ENCODE data around the gene TIMP2. TPM values are rescaled to one million over a fixed set of nuclear protein-coding genes. Genes with fewer than 3 reads are reported as not detected.
A peak's percentile ranks its signal among the peaks of the same experiment; 100 is the strongest.

The TIMP2 gene
- total RNA-seq, 1 experiment from 2014 or later = 60.5 TPM

- no peak overlapping the region for H3K4me3 ChIP-seq (ENCODE audit: low read depth, low read length, poor library complexity, severe bottlenecking)
- no peaks in the 10 kb centered on the region for H3K9me3 ChIP-seq (ENCODE audit: low read depth, low read length, poor library complexity, severe bottlenecking)
- TF ChIP-seq CTCF (conservative IDR thresholded peaks at IDR 0.05; ENCODE audit: low read depth, low read length) (no peak), EZH2 (IDR thresholded peaks at IDR 0.05; ENCODE audit: borderline replicate concordance, low read depth, low read length, poor library complexity, severe bottlenecking) (no peak)
- H3K36me3 ChIP-seq (ENCODE audit: insufficient read depth, low read length, poor library complexity, severe bottlenecking) = no peaks in the 10 kb centered on the region
- POLR2A ChIA-PET (ENCODE audit: low non-redundant PET) = no interaction called here
- DNase-seq (ENCODE audit: low spot score) = no peak
- BruUV-seq (replicated peaks) = no TSS peak
- H3K27ac ChIP-seq (ENCODE audit: low read depth, low read length, poor library complexity, severe bottlenecking) = no peak overlapping the region
- CTCF ChIA-PET = no interaction called here
- peaks cover 5% of the 10 kb centered on the region for H3K4me1 ChIP-seq (ENCODE audit: insufficient read depth, low read length, poor library complexity, severe bottlenecking)
- intact Hi-C loops (cut with micrococcal nuclease; ENCODE audit: unreplicated experiment) = no loop called here
- H3K27me3 ChIP-seq (replicated peaks; ENCODE audit: insufficient read depth, low read depth, low read length, poor library complexity) = no peaks in the 10 kb centered on the region
These were observed 40.1 kb downstream of the TIMP2 start for GRCh38 chr17:78884876-78885667.

GRCh38 chr17:78884148-78884825 lies 40.9 kb downstream of the TIMP2 start:
- Histone ChIP-seq H3K9me3 (ENCODE audit: low read depth, low read length, poor library complexity, severe bottlenecking) (no peaks in the 10 kb centered on the region), H3K4me1 (ENCODE audit: insufficient read depth, low read length, poor library complexity, severe bottlenecking) (peaks cover 5% of the 10 kb centered on the region), H3K27ac (ENCODE audit: low read depth, low read length, poor library complexity, severe bottlenecking) (no peak overlapping the region), H3K27me3 (replicated peaks; ENCODE audit: insufficient read depth, low read depth, low read length, poor library complexity) (no peaks in the 10 kb centered on the region), H3K36me3 (ENCODE audit: insufficient read depth, low read length, poor library complexity, severe bottlenecking) (no peaks in the 10 kb centered on the region), H3K4me3 (ENCODE audit: low read depth, low read length, poor library complexity, severe bottlenecking) (no peak overlapping the region)
- DNase-seq (ENCODE audit: low spot score) = no peak
- intact Hi-C loops (cut with micrococcal nuclease; ENCODE audit: unreplicated experiment) = no loop called here
- TF ChIP-seq EZH2 (IDR thresholded peaks at IDR 0.05; ENCODE audit: borderline replicate concordance, low read depth, low read length, poor library complexity, severe bottlenecking) (no peak), CTCF (conservative IDR thresholded peaks at IDR 0.05; ENCODE audit: low read depth, low read length) (no peak)
- ChIA-PET CTCF (no interaction called here), POLR2A (ENCODE audit: low non-redundant PET) (no interaction called here)
- no TSS peak for BruUV-seq (replicated peaks)

GRCh38 chr17:78883533-78884131 lies 41.6 kb downstream of the TIMP2 start:
- no peaks in the 10 kb centered on the region for H3K36me3 ChIP-seq (ENCODE audit: insufficient read depth, low read length, poor library complexity, severe bottlenecking)
- ChIA-PET POLR2A (ENCODE audit: low non-redundant PET) (no interaction called here), CTCF (no interaction called here)
- no peak overlapping the region for H3K4me3 ChIP-seq (ENCODE audit: low read depth, low read length, poor library complexity, severe bottlenecking)
- peaks cover 5% of the 10 kb centered on the region for H3K4me1 ChIP-seq (ENCODE audit: insufficient read depth, low read length, poor library complexity, severe bottlenecking)
- peak; percentile 40 for DNase-seq (ENCODE audit: low spot score)
- no peaks in the 10 kb centered on the region for H3K9me3 ChIP-seq (ENCODE audit: low read depth, low read length, poor library complexity, severe bottlenecking)
- H3K27ac ChIP-seq (ENCODE audit: low read depth, low read length, poor library complexity, severe bottlenecking) = no peak overlapping the region
- TF ChIP-seq EZH2 (IDR thresholded peaks at IDR 0.05; ENCODE audit: borderline replicate concordance, low read depth, low read length, poor library complexity, severe bottlenecking) = no peak
- no TSS peak for BruUV-seq (replicated peaks)
- intact Hi-C loops (cut with micrococcal nuclease; ENCODE audit: unreplicated experiment) = no loop called here
- no peaks in the 10 kb centered on the region for H3K27me3 ChIP-seq (replicated peaks; ENCODE audit: insufficient read depth, low read depth, low read length, poor library complexity)

Data from A673 (cell line).